ENCODE results near the gene EDEM3.

DNA sequence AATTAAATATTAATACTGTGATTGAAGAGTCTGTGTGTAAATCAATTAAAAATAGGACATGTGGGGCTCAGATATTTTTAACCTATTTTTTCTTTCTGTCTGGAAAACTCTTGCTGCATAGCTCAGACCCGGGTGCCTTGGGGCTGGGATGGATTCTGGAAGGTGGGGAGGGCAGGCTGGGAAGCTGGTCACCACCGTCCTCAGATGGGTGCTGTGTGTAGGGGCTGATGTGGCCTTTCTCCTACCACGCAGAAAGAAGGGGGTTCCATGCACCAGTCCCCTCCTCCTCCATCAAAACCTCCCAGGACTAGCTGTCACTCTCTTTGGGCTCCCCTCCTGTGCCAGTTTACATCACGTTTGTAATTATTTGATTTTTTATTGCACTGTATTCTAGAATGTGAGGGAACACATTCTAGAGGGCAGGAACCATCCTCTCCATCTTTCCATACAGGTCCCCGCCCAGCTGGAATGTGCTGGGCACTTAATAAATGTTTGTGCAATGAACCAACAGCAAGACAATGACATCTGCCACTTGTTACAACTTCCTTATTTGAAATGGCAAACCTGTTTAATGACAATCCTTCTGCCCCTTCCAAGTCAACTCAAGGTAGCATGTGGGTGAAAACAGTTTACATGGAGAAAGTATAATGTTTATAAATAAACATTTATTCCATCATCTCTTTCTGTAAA lies 104.3 kb downstream of the EDEM3 start:
- TF ChIP-seq CTCF (IDR thresholded peaks at IDR 0.05) (no peak), EZH2 (IDR thresholded peaks at IDR 0.05; ENCODE audit: borderline replicate concordance, insufficient read depth, low read depth, low read length, poor library complexity, severe bottlenecking) (no peak)
